Measurements from ENCODE around the gene MTRF1L.
A peak's percentile ranks its signal among the peaks of the same experiment; 100 is the strongest.

MTRF1L gene

DNA sequence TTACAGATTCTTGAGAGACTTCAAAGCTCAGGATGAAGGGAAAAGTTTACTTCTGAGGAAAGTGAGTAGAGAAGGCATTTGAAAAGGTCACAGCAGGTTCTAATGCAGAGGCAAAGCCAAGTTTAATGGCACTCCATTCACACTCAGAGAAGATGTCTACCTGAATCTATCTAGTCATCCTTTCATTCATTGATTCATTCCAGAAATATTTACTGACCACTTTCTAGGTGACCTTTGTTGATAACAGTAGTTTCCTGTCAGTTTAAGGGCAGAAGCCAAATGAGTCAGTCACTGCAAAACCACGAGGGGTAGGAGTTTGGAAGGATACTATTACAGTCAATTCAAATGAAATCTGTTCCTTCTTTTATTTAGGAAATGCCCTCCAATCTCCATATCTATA lies 50.5 kb downstream of the MTRF1L start:
- Histone ChIP-seq H3K27me3 (ENCODE audit: insufficient read depth, low read length, poor library complexity) (peaks cover 1% of the 10 kb centered on the region), H3K4me2 (ENCODE audit: insufficient read depth, low read length) (no peak overlapping the region), H3K27ac (ENCODE audit: low read length) (no peak overlapping the region), H4K20me1 (ENCODE audit: insufficient read depth, low read length) (no peaks in the 10 kb centered on the region), H3K4me1 (ENCODE audit: insufficient read depth, low read length) (peaks cover 4% of the 10 kb centered on the region; the same call in 1 of the 2 replicates), H3K4me3 (ENCODE audit: low read depth in 1 of 2, low read length in 2 of 2) (no peak overlapping the region), H3K36me3 (ENCODE audit: insufficient read depth, low read length) (no peaks in the 10 kb centered on the region), H2AFZ (ENCODE audit: low read depth, low read length) (no peak overlapping the region), H3K9me3 (ENCODE audit: insufficient read depth, low read length, severe bottlenecking) (no peaks in the 10 kb centered on the region), H3K9ac (ENCODE audit: low read depth, low read length) (no peak overlapping the region), H3K79me2 (ENCODE audit: insufficient read depth, low read length) (no peaks in the 10 kb centered on the region)
- TF ChIP-seq EZH2 (IDR thresholded peaks at IDR 0.05; ENCODE audit: borderline replicate concordance, low read depth, low read length, severe bottlenecking) = no peak
- TF ChIP-seq, protein P1, sequence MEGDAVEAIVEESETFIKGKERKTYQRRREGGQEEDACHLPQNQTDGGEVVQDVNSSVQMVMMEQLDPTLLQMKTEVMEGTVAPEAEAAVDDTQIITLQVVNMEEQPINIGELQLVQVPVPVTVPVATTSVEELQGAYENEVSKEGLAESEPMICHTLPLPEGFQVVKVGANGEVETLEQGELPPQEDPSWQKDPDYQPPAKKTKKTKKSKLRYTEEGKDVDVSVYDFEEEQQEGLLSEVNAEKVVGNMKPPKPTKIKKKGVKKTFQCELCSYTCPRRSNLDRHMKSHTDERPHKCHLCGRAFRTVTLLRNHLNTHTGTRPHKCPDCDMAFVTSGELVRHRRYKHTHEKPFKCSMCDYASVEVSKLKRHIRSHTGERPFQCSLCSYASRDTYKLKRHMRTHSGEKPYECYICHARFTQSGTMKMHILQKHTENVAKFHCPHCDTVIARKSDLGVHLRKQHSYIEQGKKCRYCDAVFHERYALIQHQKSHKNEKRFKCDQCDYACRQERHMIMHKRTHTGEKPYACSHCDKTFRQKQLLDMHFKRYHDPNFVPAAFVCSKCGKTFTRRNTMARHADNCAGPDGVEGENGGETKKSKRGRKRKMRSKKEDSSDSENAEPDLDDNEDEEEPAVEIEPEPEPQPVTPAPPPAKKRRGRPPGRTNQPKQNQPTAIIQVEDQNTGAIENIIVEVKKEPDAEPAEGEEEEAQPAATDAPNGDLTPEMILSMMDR (IDR thresholded peaks at IDR 0.05; ENCODE audit: borderline replicate concordance, extremely low read depth, low read length, poor library complexity, severe bottlenecking) = no peak
- ATAC-seq (ENCODE audit: insufficient read depth, low read depth) (no peak), DNase-seq (no peak)

DNA sequence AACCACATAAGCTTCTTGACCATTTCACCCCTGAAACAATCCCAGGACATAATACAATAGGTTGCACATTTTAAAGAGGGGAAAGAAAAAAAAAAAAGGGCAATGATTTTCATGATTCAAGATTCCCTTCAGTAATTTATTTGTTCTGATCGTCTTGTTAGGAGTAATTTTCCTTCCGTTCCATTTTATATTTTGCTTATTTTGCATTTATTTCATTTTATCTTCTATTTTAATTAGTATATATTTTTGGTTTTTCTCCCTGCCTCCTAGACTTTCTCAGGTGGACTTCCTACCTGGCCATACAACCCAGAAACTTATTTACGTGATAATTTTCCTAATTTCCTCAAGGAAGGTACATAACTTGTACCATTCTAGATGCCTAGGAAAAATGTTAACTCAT lies 52.3 kb downstream of the MTRF1L start:
- Histone ChIP-seq H3K4me1 (ENCODE audit: insufficient read depth, low read length) (peaks cover 4% of the 10 kb centered on the region; the same call in 1 of the 2 replicates), H3K9ac (ENCODE audit: low read depth, low read length) (no peak overlapping the region), H3K9me3 (ENCODE audit: insufficient read depth, low read length, severe bottlenecking) (no peaks in the 10 kb centered on the region), H3K4me3 (ENCODE audit: low read depth in 1 of 2, low read length in 2 of 2) (no peak overlapping the region), H3K4me2 (ENCODE audit: insufficient read depth, low read length) (no peak overlapping the region), H3K27me3 (ENCODE audit: insufficient read depth, low read length, poor library complexity) (peaks cover 3% of the 10 kb centered on the region), H2AFZ (ENCODE audit: low read depth, low read length) (no peak overlapping the region), H3K36me3 (ENCODE audit: insufficient read depth, low read length) (no peaks in the 10 kb centered on the region), H3K79me2 (ENCODE audit: insufficient read depth, low read length) (no peaks in the 10 kb centered on the region), H4K20me1 (ENCODE audit: insufficient read depth, low read length) (no peaks in the 10 kb centered on the region), H3K27ac (ENCODE audit: low read length) (no peak overlapping the region)
- DNase-seq = no peak
- TF ChIP-seq, protein P1 (IDR thresholded peaks at IDR 0.05; ENCODE audit: borderline replicate concordance, extremely low read depth, low read length, poor library complexity, severe bottlenecking) = no peak
- no peak for TF ChIP-seq EZH2 (IDR thresholded peaks at IDR 0.05; ENCODE audit: borderline replicate concordance, low read depth, low read length, severe bottlenecking)
- ATAC-seq (ENCODE audit: insufficient read depth, low read depth) = no peak

DNA sequence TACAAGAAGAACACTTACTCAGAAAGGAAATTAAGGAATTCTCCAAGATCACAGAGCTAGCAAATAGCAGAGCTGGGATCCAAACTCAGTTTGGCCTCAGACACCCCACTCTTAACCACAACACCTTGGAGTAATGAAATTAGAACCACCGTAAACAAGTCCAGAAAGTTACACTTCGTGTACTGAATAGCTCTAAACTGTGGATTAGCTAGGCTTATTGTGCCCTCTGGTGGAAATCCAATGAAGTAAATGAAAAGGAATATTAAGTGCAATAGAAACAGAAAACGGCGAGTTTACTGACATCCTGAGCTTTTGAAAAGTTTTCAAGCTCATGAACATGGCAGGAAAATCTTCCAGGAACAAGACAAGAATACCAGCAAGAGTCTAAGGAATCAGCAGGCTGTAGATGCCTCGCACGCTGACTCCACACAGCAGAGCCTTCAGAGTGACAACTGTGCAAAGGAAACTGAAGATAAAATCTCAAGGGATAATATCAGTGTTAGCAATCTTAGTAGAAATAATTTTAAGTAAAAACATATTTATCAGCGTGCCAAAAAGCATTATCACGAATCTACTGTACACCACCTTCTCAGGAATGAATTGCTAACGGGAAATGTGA lies 54.2 kb downstream of the MTRF1L start:
- H3K79me2 ChIP-seq (ENCODE audit: insufficient read depth, low read length) = no peaks in the 10 kb centered on the region
- H4K20me1 ChIP-seq (ENCODE audit: insufficient read depth, low read length) = no peaks in the 10 kb centered on the region
- no peak overlapping the region for H3K27ac ChIP-seq (ENCODE audit: low read length)
- H3K36me3 ChIP-seq (ENCODE audit: insufficient read depth, low read length) = no peaks in the 10 kb centered on the region
- TF ChIP-seq EZH2 (IDR thresholded peaks at IDR 0.05; ENCODE audit: borderline replicate concordance, low read depth, low read length, severe bottlenecking) = no peak
- TF ChIP-seq, protein P1 (IDR thresholded peaks at IDR 0.05; ENCODE audit: borderline replicate concordance, extremely low read depth, low read length, poor library complexity, severe bottlenecking) = peak; percentile 75
- peaks cover 3% of the 10 kb centered on the region for H3K27me3 ChIP-seq (ENCODE audit: insufficient read depth, low read length, poor library complexity)
- no peaks in the 10 kb centered on the region for H3K9me3 ChIP-seq (ENCODE audit: insufficient read depth, low read length, severe bottlenecking)
- H3K9ac ChIP-seq (ENCODE audit: low read depth, low read length) = no peak overlapping the region
- 0 out of 2 replicates have a peak overlapping the region, but pooled peaks have one; percentile 6 for H2AFZ ChIP-seq (ENCODE audit: low read depth, low read length)
- ATAC-seq (ENCODE audit: insufficient read depth, low read depth) (peak; percentile 86), DNase-seq (no peak)
- peaks cover 4% of the 10 kb centered on the region; the same call in 1 of the 2 replicates for H3K4me1 ChIP-seq (ENCODE audit: insufficient read depth, low read length)
- no peak overlapping the region for H3K4me2 ChIP-seq (ENCODE audit: insufficient read depth, low read length)
- H3K4me3 ChIP-seq (ENCODE audit: low read depth in 1 of 2, low read length in 2 of 2) = no peak overlapping the region

Data from DND-41 (cell line).